SU-DHL-6 (cell line): ENCODE data around the gene ZNF367.
"Not testable (repeated sequence)": the region's sequence is repeated elsewhere in the genome, so short reads cannot be mapped to it uniquely, and the experiment has no call there.

Source experiments
- EZH2phosphoT487 ChIP-seq: fragments of 200-600 bp; sonication (generic), shearing (Covaris generic); conservative IDR thresholded peaks from 2 replicates; pipeline ENCODE4 v1.6.1; 2018; ENCODE audit warnings: mild to moderate bottlenecking, antibody characterized with exemption, low read length, moderate library complexity, mixed read lengths
- TF ChIP-seq, protein P1 (sequence below): fragments of 200-600 bp; sonication (generic); IDR thresholded peaks from one replicate; pipeline ENCODE4 v1.5.1; 2017; ENCODE audit warnings: antibody characterized with exemption, mild to moderate bottlenecking, low read length, moderate library complexity; ENCODE audit not compliant: insufficient read depth, poor library complexity, severe bottlenecking

DNA sequence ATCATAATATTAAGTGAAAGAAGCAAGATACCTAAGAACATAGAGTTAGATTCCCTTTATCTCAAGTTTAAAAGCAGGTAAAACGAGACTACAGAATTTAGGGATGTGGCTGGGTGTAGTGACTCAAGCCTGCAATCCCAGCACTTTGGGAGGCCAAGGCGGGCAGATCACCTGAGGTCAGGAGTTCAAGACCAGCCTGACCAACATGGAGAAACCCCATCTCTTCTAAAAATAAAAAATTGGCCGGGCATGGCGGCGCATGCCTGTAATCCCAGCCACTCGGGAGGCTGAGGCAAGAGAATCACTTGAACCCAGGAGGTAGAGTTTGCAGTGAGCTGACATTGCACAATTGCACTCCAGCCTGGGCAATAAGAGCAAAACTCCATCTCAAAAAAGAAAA is 56.1 kb downstream of the ZNF367 start:
- TF ChIP-seq, protein P1, sequence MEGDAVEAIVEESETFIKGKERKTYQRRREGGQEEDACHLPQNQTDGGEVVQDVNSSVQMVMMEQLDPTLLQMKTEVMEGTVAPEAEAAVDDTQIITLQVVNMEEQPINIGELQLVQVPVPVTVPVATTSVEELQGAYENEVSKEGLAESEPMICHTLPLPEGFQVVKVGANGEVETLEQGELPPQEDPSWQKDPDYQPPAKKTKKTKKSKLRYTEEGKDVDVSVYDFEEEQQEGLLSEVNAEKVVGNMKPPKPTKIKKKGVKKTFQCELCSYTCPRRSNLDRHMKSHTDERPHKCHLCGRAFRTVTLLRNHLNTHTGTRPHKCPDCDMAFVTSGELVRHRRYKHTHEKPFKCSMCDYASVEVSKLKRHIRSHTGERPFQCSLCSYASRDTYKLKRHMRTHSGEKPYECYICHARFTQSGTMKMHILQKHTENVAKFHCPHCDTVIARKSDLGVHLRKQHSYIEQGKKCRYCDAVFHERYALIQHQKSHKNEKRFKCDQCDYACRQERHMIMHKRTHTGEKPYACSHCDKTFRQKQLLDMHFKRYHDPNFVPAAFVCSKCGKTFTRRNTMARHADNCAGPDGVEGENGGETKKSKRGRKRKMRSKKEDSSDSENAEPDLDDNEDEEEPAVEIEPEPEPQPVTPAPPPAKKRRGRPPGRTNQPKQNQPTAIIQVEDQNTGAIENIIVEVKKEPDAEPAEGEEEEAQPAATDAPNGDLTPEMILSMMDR: not testable (repeated sequence)
- not testable (repeated sequence) for TF ChIP-seq EZH2phosphoT487
